HG03139 (cell line): ENCODE data around the gene ABCG1.

Experiments
- ATAC-seq: cut with Tn5 transposase; IDR thresholded peaks from one replicate; pipeline ENCODE4 v1.9.1; 2021; ENCODE audit not compliant: unreplicated experiment

ABCG1 gene

GRCh38 chr21:42303443-42303842 lies 84.5 kb downstream of the ABCG1 start:
- ATAC-seq: no peak

GRCh38 chr21:42304556-42305454 lies 85.9 kb downstream of the ABCG1 start:
- no peak for ATAC-seq

- no peak for ATAC-seq
These were observed 86.8 kb downstream of the ABCG1 start for GRCh38 chr21:42305707-42306147.

GRCh38 chr21:42306366-42307035 lies 87.6 kb downstream of the ABCG1 start:
- no peak for ATAC-seq

GRCh38 chr21:42307106-42307505 lies 88.2 kb downstream of the ABCG1 start:
- no peak for ATAC-seq

- ATAC-seq: no peak
These were observed 89.4 kb downstream of the ABCG1 start for GRCh38 chr21:42308161-42308913.

- no peak for ATAC-seq
These were observed 90.2 kb downstream of the ABCG1 start for GRCh38 chr21:42308914-42309752.

GRCh38 chr21:42309753-42310213 lies 90.8 kb downstream of the ABCG1 start:
- ATAC-seq: no peak

- no peak for ATAC-seq
These were observed 91.6 kb downstream of the ABCG1 start for GRCh38 chr21:42310411-42311001.

- no peak for ATAC-seq
These were observed 92.2 kb downstream of the ABCG1 start for GRCh38 chr21:42311160-42311559.

GRCh38 chr21:42311816-42312625 lies 93.1 kb downstream of the ABCG1 start:
- ATAC-seq: no peak

GRCh38 chr21:42312626-42313104 lies 93.7 kb downstream of the ABCG1 start:
- no peak for ATAC-seq

GRCh38 chr21:42313501-42313969 lies 94.6 kb downstream of the ABCG1 start:
- no peak for ATAC-seq

GRCh38 chr21:42314616-42315295 lies 95.8 kb downstream of the ABCG1 start:
- ATAC-seq: no peak

GRCh38 chr21:42315296-42315891 lies 96.5 kb downstream of the ABCG1 start, which contains the start of gene TFF3:
TFF3 (minus strand) TSS chr21:42315409; CDS start chr21:42315374, 35 bp downstream.
- ATAC-seq: no peak

- no peak for ATAC-seq
These were observed 98.0 kb downstream of the ABCG1 start for GRCh38 chr21:42316891-42317290.

GRCh38 chr21:42317341-42317741 lies 98.4 kb downstream of the ABCG1 start:
- no peak for ATAC-seq
